Sigmoid colon (tissue), 4 donors: Measurements from ENCODE around the gene KAT7.

Source experiments
- CTCF ChIP-seq, 4 experiments: fragments of 450-650 bp in 3 of 4; fragments of 200-600 bp in 1 of 4; IDR thresholded peaks; one replicate each; pipeline ENCODE4 v1.5.1; 2016 to 2019; ENCODE audit warnings: antibody characterized with exemption in 4 of 4, mild to moderate bottlenecking in 3 of 4, moderate library complexity in 2 of 4
- EP300 ChIP-seq, 4 donors: sonication (generic); formaldehyde crosslinking; IDR thresholded peaks; one replicate each; pipeline ENCODE4 v1.6.1; 2017; ENCODE audit warnings: antibody characterized with exemption in 4 of 4

DNA sequence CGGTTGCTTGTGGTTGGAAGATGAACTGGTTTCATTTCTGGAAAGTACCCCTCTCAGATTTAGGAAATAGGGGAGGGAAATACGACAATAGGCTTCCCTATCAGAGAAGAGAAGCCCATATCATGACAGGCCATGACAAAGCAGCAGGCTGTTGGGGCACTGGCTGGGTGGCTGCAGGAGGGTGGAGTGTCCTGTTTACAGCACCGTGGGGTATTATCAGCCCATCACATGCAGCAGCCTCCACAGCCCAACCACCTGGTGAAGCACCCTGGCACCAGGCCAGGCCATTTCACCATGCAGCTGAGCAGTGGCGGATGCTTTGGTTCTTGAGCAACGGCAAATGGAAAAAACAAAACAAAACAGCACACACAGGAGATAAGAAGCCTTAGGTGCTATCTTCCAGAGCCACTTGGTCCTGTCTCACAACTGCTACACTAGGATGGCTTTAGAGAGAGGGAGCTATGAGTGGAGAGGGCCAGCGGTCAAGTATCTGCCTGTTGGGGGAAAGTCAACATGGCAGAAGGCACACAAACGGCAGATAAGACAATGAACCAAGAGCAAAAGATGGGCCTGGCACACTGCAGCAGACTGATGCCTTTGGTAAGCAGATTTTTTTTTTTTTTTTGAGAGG, 48.7 kb upstream of the KAT7 start:
- TF ChIP-seq EP300 (IDR thresholded peaks at IDR 0.05) (no peak), CTCF (IDR thresholded peaks at IDR 0.05) (no peak)
